ENCODE data around the gene LHFPL6.

LHFPL6 gene

GRCh38 chr13:39550931-39551330 lies 52.1 kb downstream of the LHFPL6 start:
- DNase-seq, result no peak

DNA sequence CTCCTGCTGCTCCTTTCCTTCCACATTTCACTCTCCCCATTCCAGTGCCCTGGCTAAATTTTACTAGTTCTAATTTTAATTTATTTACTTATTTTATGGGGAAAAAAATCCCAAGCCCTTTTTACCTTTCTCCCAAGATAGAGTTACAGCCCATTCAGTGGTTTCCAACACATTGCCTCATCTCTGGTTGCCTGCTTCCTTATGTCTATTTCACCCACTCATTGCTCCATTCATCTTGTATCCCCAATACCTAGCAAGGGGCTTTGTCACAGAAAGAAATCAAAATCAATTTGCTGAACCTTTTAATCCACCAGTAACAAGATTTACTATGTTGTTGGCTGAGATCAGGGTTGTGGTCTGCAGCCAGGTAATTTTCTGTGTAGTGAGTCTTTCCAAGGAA lies 55.9 kb downstream of the LHFPL6 start:
- DNase-seq, result no peak

DNA sequence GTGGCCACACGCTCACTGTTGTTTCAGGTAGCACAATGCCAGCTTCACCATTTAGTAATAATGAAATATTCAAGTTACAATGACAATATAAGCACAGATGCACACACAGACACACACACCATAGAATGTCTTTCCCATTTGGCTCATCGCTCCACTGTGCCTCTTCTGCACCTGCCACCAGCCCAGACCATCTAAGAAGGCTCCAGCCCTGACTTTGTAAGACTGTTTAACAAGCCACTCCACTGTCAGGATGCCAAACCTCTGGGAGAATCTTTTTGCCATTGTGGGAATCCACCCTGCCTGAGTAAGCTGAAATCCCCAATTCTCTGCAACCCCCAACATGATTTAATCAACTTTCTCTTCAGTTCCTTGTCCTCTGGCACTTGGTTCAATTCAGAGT lies 60.6 kb downstream of the LHFPL6 start:
- no peak for DNase-seq

DNA sequence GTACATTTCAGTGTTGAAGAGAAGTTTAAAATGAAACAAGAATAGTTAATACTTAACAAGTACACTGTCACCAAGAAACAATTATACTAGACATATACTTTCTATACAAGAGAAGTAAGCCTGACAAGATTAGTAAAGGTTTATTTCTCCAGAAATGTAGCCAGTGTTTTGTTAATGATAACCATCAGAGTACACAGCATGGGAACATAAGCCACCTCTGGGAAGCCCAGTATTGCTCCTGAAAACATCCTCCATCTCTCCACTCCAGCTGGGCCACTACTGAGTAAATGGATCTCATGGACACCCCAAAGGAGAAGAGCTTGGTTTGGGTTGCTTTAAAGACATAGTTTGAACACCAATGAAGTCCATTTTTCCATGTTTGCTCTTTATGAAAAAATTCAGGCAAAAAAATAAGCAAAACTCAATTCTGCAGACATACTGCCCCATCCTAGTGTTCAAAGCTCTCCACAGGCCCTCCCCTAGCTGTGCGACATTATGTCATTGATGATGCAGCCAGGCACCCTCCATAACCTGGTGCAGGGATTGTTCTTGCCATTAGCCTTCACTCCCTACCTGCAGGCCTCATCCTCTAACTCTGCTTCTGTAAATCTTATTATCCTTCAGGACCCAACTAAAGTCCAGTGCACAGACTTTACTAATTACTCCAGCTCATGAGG lies 61.9 kb downstream of the LHFPL6 start:
- no peak for DNase-seq

DNA sequence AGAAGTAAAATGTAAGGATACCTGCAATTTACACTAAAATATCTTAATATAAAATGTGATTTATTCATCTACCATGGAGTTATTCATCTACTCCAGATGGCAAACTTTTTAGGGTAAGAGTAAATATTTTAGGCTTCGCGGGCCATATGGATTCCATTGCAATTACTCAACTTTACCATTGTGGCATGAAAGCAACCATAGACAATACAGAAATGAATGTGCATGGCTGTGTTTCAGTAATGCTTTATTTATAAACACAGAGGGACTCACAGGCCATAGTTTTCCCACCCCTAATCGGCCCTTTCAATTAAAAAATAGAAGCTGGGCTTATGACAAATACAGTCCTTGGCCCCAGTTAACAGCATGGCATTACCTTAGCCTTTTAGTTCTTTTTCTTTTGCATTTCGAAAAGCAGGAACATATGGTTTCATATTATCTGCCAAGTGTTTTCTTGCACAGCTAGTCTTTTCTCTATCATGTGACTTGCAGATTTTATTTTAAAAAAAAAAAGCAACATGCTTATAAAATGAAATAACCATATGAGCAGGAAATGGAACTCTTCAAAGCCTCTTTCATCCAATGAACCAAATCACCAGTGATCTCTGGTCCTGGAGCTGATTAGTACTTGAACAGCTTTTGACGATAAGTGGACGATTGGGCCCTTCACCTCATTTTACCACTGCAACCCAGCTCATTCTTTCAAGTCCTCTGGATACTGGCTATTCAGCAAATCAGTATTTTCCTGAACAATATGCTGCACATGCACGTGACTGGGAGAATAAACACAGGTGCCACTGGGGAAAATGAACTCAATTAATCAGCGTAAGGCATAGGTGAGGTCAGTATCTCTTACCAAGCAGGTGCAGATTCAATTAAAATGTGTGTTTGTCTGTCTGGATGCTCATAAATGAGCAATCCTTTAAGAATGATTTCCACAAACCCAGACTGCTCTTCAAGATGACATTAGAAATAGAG lies 63.9 kb downstream of the LHFPL6 start:
- DNase-seq, result peak; percentile 68

DNA sequence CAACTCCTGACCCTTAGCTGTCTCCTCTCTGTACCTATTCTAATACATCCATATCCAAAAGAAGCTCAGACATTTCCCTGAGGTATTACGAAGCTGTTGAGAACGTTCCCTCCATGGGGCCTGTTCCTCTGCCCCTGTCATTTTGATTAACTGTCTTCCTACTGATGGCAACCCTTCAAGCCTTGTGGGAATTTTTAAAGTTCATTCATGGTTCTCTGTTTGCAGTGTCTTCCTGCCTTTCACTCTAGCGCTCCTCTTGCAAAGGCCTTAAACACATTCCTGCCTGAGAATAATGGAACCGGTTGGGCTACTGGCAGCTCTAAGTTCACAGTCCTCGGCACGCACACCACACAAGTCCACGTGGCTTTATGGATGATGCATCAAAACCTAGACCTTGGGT lies 66.1 kb downstream of the LHFPL6 start:
- DNase-seq, result peak; percentile 28

- DNase-seq, result no peak
These were observed 66.7 kb downstream of the LHFPL6 start for GRCh38 chr13:39536274-39536673.

- no peak for DNase-seq
These were observed 69.3 kb downstream of the LHFPL6 start for GRCh38 chr13:39533651-39534150.

- DNase-seq, result peak; percentile 38
These were observed 71.3 kb downstream of the LHFPL6 start for GRCh38 chr13:39531646-39532045.

- no peak for DNase-seq
These were observed 72.1 kb downstream of the LHFPL6 start for GRCh38 chr13:39530916-39531315.

- peak; percentile 19 for DNase-seq
These were observed 74.4 kb downstream of the LHFPL6 start for GRCh38 chr13:39528661-39528980.

DNA sequence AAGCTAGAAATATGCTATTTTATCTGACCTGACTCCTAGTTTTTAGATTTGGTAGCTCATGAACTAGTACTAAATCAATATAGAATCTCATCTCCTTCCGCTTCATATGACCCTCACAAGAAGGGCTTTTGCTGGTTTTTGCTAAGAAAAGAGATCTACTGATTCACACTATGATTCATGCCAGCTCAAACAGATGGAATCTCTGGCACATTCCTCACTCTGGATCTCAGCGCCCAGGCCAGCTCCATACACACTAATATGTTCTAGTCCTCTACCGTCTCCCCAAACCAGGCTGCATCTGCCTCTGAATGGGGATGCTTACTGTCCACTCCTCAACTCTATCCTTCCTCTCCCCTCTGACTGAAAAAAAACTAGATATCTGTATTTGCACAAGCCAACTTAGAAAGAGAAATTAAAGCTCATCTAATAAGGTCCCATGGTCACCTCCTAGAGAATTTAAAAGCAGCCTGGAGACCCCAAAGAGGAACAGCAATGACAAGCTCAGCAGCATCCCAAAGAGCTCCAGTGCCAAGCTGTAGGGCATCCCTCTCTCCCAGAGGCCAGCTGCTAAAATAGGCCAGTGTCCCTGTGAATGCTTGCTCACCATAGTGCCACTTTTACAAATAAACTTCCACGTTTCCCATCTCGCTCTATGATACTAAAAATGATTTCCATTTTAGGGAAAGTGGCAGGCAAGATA lies 74.9 kb downstream of the LHFPL6 start:
- DNase-seq, result peak; percentile 96

GRCh38 chr13:39527301-39527700 lies 75.7 kb downstream of the LHFPL6 start:
- DNase-seq, result no peak

DNA sequence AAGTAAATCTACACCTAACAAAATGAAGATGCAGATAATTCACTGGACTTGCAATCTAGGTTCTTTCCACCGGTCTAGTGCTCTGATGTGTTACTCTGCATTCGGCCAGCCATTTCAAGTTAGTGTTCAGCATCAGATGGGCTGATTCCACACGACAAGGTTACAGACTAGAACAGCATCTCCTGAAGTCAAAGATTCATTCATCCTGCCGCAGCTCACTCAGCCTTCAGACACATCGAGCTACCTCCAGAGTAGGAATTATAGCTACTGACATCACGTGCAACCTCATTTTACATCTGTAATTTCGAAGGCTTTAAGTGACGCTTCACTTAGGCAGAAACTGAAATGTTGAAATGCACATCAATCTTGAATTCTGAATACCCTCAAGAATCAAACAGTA lies 76.5 kb downstream of the LHFPL6 start:
- DNase-seq, result no peak

- no peak for DNase-seq
These were observed 77.5 kb downstream of the LHFPL6 start for GRCh38 chr13:39525506-39525905.

DNA sequence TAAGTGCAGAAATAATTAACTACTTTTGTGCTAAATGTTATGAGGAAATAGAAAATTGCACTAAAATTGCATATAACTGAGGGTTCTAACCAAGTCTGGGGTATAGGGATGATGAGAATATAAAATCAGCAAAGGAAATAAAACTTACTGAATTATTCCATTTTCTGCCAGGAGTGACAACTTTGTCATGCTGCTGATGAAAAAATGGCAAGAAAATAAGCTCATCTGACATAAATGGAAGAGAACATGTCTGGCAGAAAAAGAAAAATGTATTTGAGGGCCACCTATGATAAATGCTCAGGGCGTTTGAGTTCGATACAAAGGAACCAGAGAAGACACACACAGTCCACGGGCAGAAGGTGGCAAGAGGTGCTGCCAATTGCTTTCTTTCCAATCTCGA lies 78.2 kb downstream of the LHFPL6 start:
- DNase-seq, result no peak

DNA sequence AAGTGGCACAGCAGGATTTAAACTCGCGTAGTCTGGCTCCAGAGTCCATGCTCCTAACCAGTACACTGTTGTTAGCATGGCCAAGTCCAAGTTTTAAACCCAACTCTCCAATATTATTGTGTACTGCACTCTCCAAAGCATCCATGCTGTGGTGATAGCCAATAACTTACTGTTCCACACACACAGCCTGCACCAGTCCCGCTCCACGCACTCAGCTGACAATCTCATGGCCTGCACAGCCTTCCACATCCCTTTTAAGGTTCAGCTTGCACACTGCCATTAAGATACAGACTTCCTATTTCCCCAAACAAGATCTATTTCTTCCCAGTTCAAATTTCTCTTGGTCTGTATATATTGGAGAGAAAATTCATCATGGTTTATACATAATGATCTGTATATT lies 80.7 kb downstream of the LHFPL6 start:
- no peak for DNase-seq

DNA sequence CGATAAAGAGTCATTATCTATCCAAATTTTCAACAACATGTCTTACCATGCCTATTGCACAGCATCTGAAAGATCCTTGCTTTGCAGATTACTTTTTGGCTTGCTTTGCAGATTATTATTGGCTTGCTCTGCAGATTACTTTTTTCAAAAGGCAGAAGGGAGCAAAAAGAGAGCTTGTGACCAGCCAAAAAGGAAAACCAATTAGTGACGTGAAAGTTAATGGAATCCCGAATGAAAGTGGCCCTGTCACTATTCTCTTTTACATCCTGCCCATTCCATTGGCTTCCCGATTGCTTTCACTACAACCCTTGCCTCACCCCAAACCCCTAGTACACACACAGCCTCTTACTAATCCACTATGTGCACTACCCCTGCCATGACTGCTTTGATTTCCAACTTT lies 81.3 kb downstream of the LHFPL6 start:
- DNase-seq, result no peak

DNA sequence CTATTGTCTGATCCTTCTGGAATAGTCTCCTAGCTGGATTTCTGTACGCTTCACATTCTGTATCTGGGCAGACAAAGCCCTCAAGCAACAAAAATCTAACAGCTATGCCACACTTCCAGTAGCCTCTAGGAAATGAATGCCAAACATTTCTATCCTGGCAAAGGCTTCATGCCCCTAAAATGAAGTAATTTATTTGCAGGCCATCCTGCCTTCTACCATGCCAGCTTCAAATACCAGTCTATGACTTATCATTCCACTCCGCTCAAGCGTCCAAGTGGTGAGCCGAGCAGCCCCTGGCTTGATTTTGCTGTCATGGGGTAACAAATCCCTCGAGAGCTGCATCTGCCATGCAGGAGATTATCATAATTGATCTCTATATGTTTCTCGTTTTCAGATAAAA lies 86.9 kb downstream of the LHFPL6 start:
- DNase-seq, result no peak

DNA sequence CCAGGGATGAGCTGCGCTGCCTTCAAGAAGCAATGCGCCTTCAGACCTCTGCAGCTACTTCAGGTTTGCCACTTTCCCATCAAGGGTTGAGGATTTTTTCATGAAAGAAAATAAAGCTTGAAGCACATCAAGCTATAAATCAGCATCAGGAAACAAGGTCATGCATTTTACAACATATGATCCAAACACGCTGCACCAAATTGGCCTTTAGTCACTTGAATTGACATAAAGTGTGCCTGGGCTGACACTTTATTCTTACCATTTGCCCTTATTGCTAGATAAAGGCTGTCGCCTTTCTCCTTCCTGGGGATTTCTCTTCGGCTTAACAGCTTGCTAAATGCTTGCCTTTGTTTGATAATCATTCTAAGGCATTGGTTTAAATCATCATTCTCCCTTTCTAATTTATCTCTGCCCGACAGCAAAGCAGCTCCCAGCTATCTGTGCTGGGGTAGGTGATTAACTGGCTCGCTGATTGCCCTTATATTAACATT lies 87.7 kb downstream of the LHFPL6 start:
- no peak for DNase-seq

DNA sequence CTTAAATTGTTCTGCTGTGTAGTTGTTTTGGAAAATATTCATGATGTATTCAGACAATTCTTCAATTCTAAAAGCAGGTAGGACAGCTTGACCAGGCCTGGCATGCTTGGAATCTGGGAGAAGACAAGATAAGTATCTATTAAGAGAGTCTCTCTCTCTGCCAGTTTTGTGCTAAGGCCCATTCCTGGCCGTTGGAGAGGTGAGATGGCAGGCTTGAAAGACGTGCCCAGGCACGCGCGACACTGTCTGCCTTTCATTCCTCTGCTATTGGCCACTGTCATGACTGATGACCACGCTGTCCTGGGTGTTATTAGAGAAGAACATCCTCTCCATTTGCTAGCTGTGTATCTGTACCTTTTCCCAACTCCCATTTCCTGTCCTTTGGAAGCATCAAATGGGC lies 90.3 kb downstream of the LHFPL6 start:
- DNase-seq, result no peak

DNA sequence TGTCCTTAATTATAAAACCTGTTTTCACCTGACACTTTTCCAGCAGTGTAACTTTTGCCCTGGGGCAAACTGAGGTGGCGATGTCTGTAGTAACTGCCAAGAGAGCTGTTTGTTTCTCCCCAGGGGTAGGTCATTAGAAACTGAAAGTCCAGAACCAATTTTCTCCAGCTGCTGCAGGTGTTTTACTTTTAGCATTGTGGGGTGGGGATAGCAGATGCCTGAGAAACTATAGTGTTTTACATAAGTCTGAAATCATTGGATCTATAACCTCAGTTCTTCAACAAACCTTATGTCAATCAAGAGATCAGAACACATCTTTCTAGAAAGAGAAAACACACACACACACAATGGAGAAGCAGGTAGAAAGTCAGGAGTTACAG lies 92.7 kb downstream of the LHFPL6 start:
- no peak for DNase-seq

GRCh38 chr13:39509616-39510315 lies 93.2 kb downstream of the LHFPL6 start:
- DNase-seq, result no peak

Measured in fibroblast of skin of right biceps (primary cell).